Breast epithelium (tissue), 3 donors: ENCODE measurements around the gene AK1.

Experiments used
- POLR2A ChIP-seq: fragments of 450-650 bp; IDR thresholded peaks from one replicate; pipeline ENCODE4 v1.6.1; 2016; ENCODE audit warnings: antibody characterized with exemption, mild to moderate bottlenecking, moderate library complexity
- POLR2AphosphoS5 ChIP-seq, 3 donors: sonication (generic); formaldehyde crosslinking; IDR thresholded peaks; one replicate each; pipeline ENCODE4 v1.6.1; 2017; ENCODE audit warnings: antibody characterized with exemption in 3 of 3
- TF ChIP-seq, protein P1 (sequence below), 3 donors: fragments of 450-650 bp; IDR thresholded peaks; one replicate each; pipeline ENCODE4 v1.5.1; 2016 to 2017; ENCODE audit warnings: antibody characterized with exemption in 3 of 3, mild to moderate bottlenecking in 3 of 3, moderate library complexity in 3 of 3

DNA sequence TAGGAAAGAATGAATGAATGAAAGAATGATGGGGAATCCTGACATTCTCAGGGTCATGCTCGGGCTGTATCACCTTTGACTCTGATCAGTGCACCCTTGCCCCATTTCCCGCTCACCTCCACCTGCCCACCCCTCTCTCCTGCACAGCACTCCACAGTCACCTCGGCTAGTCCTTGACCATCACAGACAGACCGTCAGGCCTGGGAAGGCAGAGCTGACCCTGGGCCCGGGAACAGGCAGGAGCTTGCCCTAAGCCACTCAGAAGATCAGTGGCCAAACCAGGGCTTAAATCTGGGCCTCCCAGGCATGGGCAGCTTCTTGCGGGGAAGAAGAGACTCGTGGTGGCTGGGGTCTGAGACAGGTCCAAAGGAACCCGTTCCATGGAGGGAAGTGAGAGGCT lies 18.3 kb upstream of the AK1 start:
- TF ChIP-seq, protein P1, sequence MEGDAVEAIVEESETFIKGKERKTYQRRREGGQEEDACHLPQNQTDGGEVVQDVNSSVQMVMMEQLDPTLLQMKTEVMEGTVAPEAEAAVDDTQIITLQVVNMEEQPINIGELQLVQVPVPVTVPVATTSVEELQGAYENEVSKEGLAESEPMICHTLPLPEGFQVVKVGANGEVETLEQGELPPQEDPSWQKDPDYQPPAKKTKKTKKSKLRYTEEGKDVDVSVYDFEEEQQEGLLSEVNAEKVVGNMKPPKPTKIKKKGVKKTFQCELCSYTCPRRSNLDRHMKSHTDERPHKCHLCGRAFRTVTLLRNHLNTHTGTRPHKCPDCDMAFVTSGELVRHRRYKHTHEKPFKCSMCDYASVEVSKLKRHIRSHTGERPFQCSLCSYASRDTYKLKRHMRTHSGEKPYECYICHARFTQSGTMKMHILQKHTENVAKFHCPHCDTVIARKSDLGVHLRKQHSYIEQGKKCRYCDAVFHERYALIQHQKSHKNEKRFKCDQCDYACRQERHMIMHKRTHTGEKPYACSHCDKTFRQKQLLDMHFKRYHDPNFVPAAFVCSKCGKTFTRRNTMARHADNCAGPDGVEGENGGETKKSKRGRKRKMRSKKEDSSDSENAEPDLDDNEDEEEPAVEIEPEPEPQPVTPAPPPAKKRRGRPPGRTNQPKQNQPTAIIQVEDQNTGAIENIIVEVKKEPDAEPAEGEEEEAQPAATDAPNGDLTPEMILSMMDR (IDR thresholded peaks at IDR 0.05): no peak
- TF ChIP-seq POLR2A (no peak), POLR2AphosphoS5 (IDR thresholded peaks at IDR 0.05) (no peak)
